ENCODE measurements around the gene CXCR6. TPM values are rescaled to one million over a fixed set of nuclear protein-coding genes. Genes with fewer than 3 reads are reported as not detected.
A peak's percentile ranks its signal among the peaks of the same experiment; 100 is the strongest.

Gene CXCR6
- total and polyA plus RNA-seq, 8 donors: 0.61 to 4.1 (median 1.2) TPM

- H3K27me3 ChIP-seq: no peaks in the 10 kb centered on the region
- H3K27ac ChIP-seq: no peak overlapping the region
- no peaks in the 10 kb centered on the region for H3K9me3 ChIP-seq
- H3K4me3 ChIP-seq: no peak overlapping the region
- peaks cover 0 to 7% of the 10 kb centered on the region in 2 donors for H3K4me1 ChIP-seq
- H3K36me3 ChIP-seq: peaks cover 0 to 96% of the 10 kb centered on the region in 2 donors
- no peak for DNase-seq
- TF ChIP-seq CTCF (IDR thresholded peaks at IDR 0.05): no peak
- intact Hi-C loops (cut with DNase I): loop anchor here in 1 of 2 donors (10.0 kb wide), 1 partner anchor 503 kb away; no protein-coding TSS in a partner anchor
- ATAC-seq: no peak
Measured at GRCh38 chr3:45931496-45931895, 11.8 kb upstream of the CXCR6 start.

GRCh38 chr3:45932112-45932511, 11.2 kb upstream of the CXCR6 start:
- Histone ChIP-seq H3K9me3 (no peaks in the 10 kb centered on the region), H3K4me3 (no peak overlapping the region), H3K36me3 (peaks cover 0 to 96% of the 10 kb centered on the region in 2 donors), H3K27me3 (no peaks in the 10 kb centered on the region), H3K27ac (peak overlapping the region in 1 of 2 donors; percentile 51), H3K4me1 (peaks cover 0 to 7% of the 10 kb centered on the region in 2 donors)
- ATAC-seq (peak; percentile 60), DNase-seq (peak in 1 of 4 donors; percentile 45)
- intact Hi-C loops (cut with DNase I): loop anchor here in 1 of 2 donors (10.0 kb wide), 1 partner anchor 503 kb away; no protein-coding TSS in a partner anchor
- TF ChIP-seq CTCF (IDR thresholded peaks at IDR 0.05): no peak

- no peaks in the 10 kb centered on the region for H3K9me3 ChIP-seq
- H3K27me3 ChIP-seq: no peaks in the 10 kb centered on the region
- ATAC-seq (no peak), DNase-seq (peak in 2 of 4 donors; percentile 71 to 72)
- no peak overlapping the region for H3K27ac ChIP-seq
- intact Hi-C loops (cut with DNase I): loop anchor here in 1 of 2 donors (10.0 kb wide), 1 partner anchor 501 kb away; no protein-coding TSS in a partner anchor
- peaks cover 0 to 7% of the 10 kb centered on the region in 2 donors for H3K4me1 ChIP-seq
- no peak for TF ChIP-seq CTCF (IDR thresholded peaks at IDR 0.05)
- peaks cover 0 to 88% of the 10 kb centered on the region in 2 donors for H3K36me3 ChIP-seq
- no peak overlapping the region for H3K4me3 ChIP-seq
Measured at GRCh38 chr3:45933591-45933990, 9.7 kb upstream of the CXCR6 start.

- H3K27me3 ChIP-seq: no peaks in the 10 kb centered on the region
- ATAC-seq (no peak), DNase-seq (no peak)
- peaks cover 0 to 13% of the 10 kb centered on the region in 2 donors for H3K4me1 ChIP-seq
- H3K27ac ChIP-seq: no peak overlapping the region
- H3K4me3 ChIP-seq: no peak overlapping the region
- peaks cover 0 to 61% of the 10 kb centered on the region in 2 donors for H3K36me3 ChIP-seq
- intact Hi-C loops (cut with DNase I): loop anchor here in 1 of 2 donors (10.0 kb wide), 1 partner anchor 499 kb away; no protein-coding TSS in a partner anchor
- H3K9me3 ChIP-seq: no peaks in the 10 kb centered on the region
- TF ChIP-seq CTCF (IDR thresholded peaks at IDR 0.05): no peak
Measured at GRCh38 chr3:45936261-45936660, 7.0 kb upstream of the CXCR6 start.

- ATAC-seq (no peak), DNase-seq (no peak)
- no peak overlapping the region for H3K27ac ChIP-seq
- no peaks in the 10 kb centered on the region for H3K27me3 ChIP-seq
- H3K9me3 ChIP-seq: no peaks in the 10 kb centered on the region
- H3K36me3 ChIP-seq: peaks cover 0 to 50% of the 10 kb centered on the region in 2 donors
- no peak for TF ChIP-seq CTCF (IDR thresholded peaks at IDR 0.05)
- H3K4me3 ChIP-seq: no peak overlapping the region
- H3K4me1 ChIP-seq: peaks cover 0 to 14% of the 10 kb centered on the region in 2 donors
- intact Hi-C loops (cut with DNase I): loop anchor here in 1 of 2 donors (2.0 to 10.0 kb wide), 2 partner anchors 141 to 497 kb away; no protein-coding TSS in a partner anchor
Measured at GRCh38 chr3:45937206-45938042, 5.8 kb upstream of the CXCR6 start.
